ENCODE results near the gene TMEM207. TPM values are rescaled to one million over a fixed set of nuclear protein-coding genes. Genes with fewer than 3 reads are reported as not detected.

Gene TMEM207
- not detected for total RNA-seq
- polyA plus RNA-seq = not detected

DNA sequence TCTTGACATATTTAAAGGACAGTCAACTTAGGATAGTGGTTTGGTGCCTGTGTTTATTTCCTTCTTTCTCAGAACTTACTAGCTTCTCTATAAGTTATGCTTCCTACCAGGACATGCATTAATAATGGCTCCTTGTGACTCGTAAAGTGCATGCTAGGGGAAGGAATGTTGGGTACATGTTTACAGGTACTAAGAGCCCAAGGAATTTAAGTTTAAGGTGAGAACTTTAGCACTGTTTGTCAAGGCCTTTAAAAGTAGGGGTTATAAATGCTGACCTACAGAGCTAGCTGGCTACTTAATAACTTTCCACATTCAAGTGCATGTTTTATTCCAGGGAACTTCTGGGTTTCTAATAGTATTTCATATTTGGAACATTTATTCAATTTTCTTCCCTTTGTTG, at the start of gene TMEM207:
TMEM207 (minus strand) TSS at position 101 of the 400 bp plus-strand sequence; CDS start at position 9, 92 bp downstream.
- 87% methylated on average over 1 of the region's 1 CpG for WGBS
- Histone ChIP-seq H3K27ac (ENCODE audit: low read depth in 1 of 2, low read length in 2 of 2) (no peak within 1 kb of the TSS), H3K27me3 (ENCODE audit: control insufficient read depth in 4 of 4, insufficient read depth in 4 of 4, low read length in 3 of 4) (no peaks in the 10 kb centered on the region), H3K9me3 (ENCODE audit: control insufficient read depth in 4 of 4, low read length in 3 of 4) (no peaks in the 10 kb centered on the region), H3K36me3 (ENCODE audit: control insufficient read depth in 4 of 4, insufficient read depth in 3 of 4, low read depth in 1 of 4, low read length in 3 of 4) (no peaks in the 10 kb centered on the region), H3K4me3 (ENCODE audit: low read depth in 1 of 3, low read length in 3 of 3) (no peak within 1 kb of the TSS), H3K9ac (ENCODE audit: low read depth in 1 of 2, low read length in 2 of 2) (no peak within 1 kb of the TSS), H3K4me1 (ENCODE audit: control insufficient read depth in 4 of 4, insufficient read depth in 4 of 4, low read length in 3 of 4) (peaks cover 0 to 9% (median 0%) of the 10 kb centered on the region in 4 donors)
- no peak for TF ChIP-seq GABPA (IDR thresholded peaks at IDR 0.05 in 1 of 2, conservative IDR thresholded peaks at IDR 0.05 in 1 of 2)
- TF ChIP-seq TAF1 (conservative IDR thresholded peaks at IDR 0.05) = no peak
- DNase-seq (ENCODE audit: low spot score) = no peak

DNA sequence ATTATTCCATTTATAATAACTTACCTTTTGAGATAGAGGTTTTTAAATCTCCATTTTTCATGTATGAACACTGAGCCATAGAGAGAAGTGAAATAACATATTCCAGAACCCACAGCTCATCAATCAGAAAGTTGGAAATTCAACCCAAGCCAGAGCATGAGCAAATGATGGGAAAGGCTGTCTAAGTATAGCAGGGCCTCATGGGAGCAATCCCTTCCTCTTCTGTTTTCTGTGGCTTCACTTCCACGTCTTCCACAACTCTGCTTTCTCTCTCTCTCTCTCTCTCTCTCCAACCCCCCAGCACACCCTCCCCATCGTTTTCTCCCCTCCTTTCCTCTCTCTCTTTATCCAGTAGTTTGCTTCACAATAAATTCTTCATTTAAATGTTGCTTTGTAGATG, 49.4 kb upstream of the TMEM207 start:
- DNase-seq (ENCODE audit: low spot score) = no peak
- Histone ChIP-seq H3K27me3 (ENCODE audit: control insufficient read depth in 4 of 4, insufficient read depth in 4 of 4, low read length in 3 of 4) (no peaks in the 10 kb centered on the region), H3K27ac (ENCODE audit: low read depth in 1 of 2, low read length in 2 of 2) (no peak overlapping the region), H3K36me3 (ENCODE audit: control insufficient read depth in 4 of 4, insufficient read depth in 3 of 4, low read depth in 1 of 4, low read length in 3 of 4) (no peaks in the 10 kb centered on the region), H3K9me3 (ENCODE audit: control insufficient read depth in 4 of 4, low read length in 3 of 4) (no peaks in the 10 kb centered on the region), H3K9ac (ENCODE audit: low read depth in 1 of 2, low read length in 2 of 2) (no peak overlapping the region), H3K4me1 (ENCODE audit: control insufficient read depth in 4 of 4, insufficient read depth in 4 of 4, low read length in 3 of 4) (peaks cover 0 to 1% (median 0%) of the 10 kb centered on the region in 4 donors), H3K4me3 (ENCODE audit: low read depth in 1 of 3, low read length in 3 of 3) (no peak overlapping the region)
- WGBS = 69% methylated on average over 2 of the region's 2 CpGs
- TF ChIP-seq HNF4G (IDR thresholded peaks at IDR 0.05) (no peak), EGR1 (IDR thresholded peaks at IDR 0.05; ENCODE audit: low read depth in 2 of 2) (no peak), NR2F2 (IDR thresholded peaks at IDR 0.05) (no peak), TAF1 (conservative IDR thresholded peaks at IDR 0.05) (no peak)

DNA sequence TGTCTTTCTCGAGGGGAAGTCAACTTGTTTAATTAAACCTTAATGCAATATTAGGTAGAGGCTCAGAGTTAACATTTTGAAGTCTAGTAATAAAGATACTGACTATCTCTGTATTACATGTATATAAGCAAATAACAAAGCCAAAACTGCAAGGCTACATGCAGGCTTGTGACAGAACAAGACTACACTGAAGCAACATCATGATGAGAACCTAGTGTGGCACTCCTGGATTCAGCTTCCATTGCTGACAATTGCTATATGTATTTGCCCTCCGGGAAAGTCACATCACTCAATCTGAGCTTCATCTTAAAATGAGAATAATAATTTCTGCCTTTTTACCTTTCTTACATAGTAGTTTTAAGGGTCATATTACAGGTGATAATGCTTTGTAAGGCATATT, 48.6 kb upstream of the TMEM207 start:
- Histone ChIP-seq H3K27me3 (ENCODE audit: control insufficient read depth in 4 of 4, insufficient read depth in 4 of 4, low read length in 3 of 4) (no peaks in the 10 kb centered on the region), H3K36me3 (ENCODE audit: control insufficient read depth in 4 of 4, insufficient read depth in 3 of 4, low read depth in 1 of 4, low read length in 3 of 4) (no peaks in the 10 kb centered on the region), H3K27ac (ENCODE audit: low read depth in 1 of 2, low read length in 2 of 2) (no peak overlapping the region), H3K9ac (ENCODE audit: low read depth in 1 of 2, low read length in 2 of 2) (no peak overlapping the region), H3K4me3 (ENCODE audit: low read depth in 1 of 3, low read length in 3 of 3) (no peak overlapping the region), H3K4me1 (ENCODE audit: control insufficient read depth in 4 of 4, insufficient read depth in 4 of 4, low read length in 3 of 4) (no peaks in the 10 kb centered on the region), H3K9me3 (ENCODE audit: control insufficient read depth in 4 of 4, low read length in 3 of 4) (no peaks in the 10 kb centered on the region)
- WGBS = 90% methylated on average over 2 of the region's 2 CpGs
- TF ChIP-seq JUND (IDR thresholded peaks at IDR 0.05) = no peak
- TF ChIP-seq HNF4A (conservative IDR thresholded peaks at IDR 0.05) = no peak
- no peak for TF ChIP-seq YY1 (IDR thresholded peaks at IDR 0.05)
- TF ChIP-seq RAD21 (IDR thresholded peaks at IDR 0.05) = no peak
- TF ChIP-seq, protein P1, sequence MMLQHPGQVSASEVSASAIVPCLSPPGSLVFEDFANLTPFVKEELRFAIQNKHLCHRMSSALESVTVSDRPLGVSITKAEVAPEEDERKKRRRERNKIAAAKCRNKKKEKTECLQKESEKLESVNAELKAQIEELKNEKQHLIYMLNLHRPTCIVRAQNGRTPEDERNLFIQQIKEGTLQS (IDR thresholded peaks at IDR 0.05) = no peak
- TF ChIP-seq RXRA (IDR thresholded peaks at IDR 0.05) = no peak
- no peak for TF ChIP-seq GABPA (IDR thresholded peaks at IDR 0.05 in 1 of 2, conservative IDR thresholded peaks at IDR 0.05 in 1 of 2)
- TF ChIP-seq, protein P2, sequence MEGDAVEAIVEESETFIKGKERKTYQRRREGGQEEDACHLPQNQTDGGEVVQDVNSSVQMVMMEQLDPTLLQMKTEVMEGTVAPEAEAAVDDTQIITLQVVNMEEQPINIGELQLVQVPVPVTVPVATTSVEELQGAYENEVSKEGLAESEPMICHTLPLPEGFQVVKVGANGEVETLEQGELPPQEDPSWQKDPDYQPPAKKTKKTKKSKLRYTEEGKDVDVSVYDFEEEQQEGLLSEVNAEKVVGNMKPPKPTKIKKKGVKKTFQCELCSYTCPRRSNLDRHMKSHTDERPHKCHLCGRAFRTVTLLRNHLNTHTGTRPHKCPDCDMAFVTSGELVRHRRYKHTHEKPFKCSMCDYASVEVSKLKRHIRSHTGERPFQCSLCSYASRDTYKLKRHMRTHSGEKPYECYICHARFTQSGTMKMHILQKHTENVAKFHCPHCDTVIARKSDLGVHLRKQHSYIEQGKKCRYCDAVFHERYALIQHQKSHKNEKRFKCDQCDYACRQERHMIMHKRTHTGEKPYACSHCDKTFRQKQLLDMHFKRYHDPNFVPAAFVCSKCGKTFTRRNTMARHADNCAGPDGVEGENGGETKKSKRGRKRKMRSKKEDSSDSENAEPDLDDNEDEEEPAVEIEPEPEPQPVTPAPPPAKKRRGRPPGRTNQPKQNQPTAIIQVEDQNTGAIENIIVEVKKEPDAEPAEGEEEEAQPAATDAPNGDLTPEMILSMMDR (IDR thresholded peaks at IDR 0.05; ENCODE audit: low read depth, low read length, missing input control) = no peak
- TF ChIP-seq, protein P3, sequence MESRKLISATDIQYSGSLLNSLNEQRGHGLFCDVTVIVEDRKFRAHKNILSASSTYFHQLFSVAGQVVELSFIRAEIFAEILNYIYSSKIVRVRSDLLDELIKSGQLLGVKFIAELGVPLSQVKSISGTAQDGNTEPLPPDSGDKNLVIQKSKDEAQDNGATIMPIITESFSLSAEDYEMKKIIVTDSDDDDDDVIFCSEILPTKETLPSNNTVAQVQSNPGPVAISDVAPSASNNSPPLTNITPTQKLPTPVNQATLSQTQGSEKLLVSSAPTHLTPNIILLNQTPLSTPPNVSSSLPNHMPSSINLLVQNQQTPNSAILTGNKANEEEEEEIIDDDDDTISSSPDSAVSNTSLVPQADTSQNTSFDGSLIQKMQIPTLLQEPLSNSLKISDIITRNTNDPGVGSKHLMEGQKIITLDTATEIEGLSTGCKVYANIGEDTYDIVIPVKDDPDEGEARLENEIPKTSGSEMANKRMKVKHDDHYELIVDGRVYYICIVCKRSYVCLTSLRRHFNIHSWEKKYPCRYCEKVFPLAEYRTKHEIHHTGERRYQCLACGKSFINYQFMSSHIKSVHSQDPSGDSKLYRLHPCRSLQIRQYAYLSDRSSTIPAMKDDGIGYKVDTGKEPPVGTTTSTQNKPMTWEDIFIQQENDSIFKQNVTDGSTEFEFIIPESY (IDR thresholded peaks at IDR 0.05) = no peak
- TF ChIP-seq, protein P4, sequence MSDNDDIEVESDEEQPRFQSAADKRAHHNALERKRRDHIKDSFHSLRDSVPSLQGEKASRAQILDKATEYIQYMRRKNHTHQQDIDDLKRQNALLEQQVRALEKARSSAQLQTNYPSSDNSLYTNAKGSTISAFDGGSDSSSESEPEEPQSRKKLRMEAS (IDR thresholded peaks at IDR 0.05) = no peak
- no peak for TF ChIP-seq FOXA1 (IDR thresholded peaks at IDR 0.05)
- TF ChIP-seq TAF1 (conservative IDR thresholded peaks at IDR 0.05) = no peak
- DNase-seq (ENCODE audit: low spot score) = no peak
